ENCODE data around the gene STAT5B. TPM values are rescaled to one million over a fixed set of nuclear protein-coding genes. Genes with fewer than 3 reads are reported as not detected.

Gene STAT5B
- total RNA-seq, 1 experiment from 2014 or later, result 42.9 TPM

- no peak overlapping the region for H3K14ac ChIP-seq (ENCODE audit: insufficient read depth, low read length)
- no peak overlapping the region for H3K4ac ChIP-seq (ENCODE audit: low read depth, low read length)
- H3K79me1 ChIP-seq (ENCODE audit: insufficient read depth, low read depth, low read length, poor library complexity, severe bottlenecking), result no peaks in the 10 kb centered on the region
- H3K9me3 Mint-ChIP-seq, result no peaks in the 10 kb centered on the region
- DNase-seq, result no peak
- peaks cover 0 to 10% (median 1%) of the 10 kb centered on the region in 3 experiments; a peak in 3 of 7 replicates for H3K36me3 Mint-ChIP-seq (ENCODE audit: insufficient read depth in 1 of 3, low read depth in 3 of 3)
- H3K4me2 ChIP-seq (ENCODE audit: insufficient read depth, insufficient read length, low read length), result no peak overlapping the region
- no peak overlapping the region for H4K5ac ChIP-seq (ENCODE audit: insufficient read length, low read depth, low read length)
- H2BK15ac ChIP-seq (ENCODE audit: low read depth, low read length), result no peak overlapping the region
- no peak overlapping the region for H2BK12ac ChIP-seq (ENCODE audit: insufficient read length, low read depth, low read length)
- no peak for TF ChIP-seq CTCF (conservative IDR thresholded peaks at IDR 0.05)
- no peak overlapping the region for H3K23ac ChIP-seq (ENCODE audit: insufficient read length, low read depth, low read length)
- no peak overlapping the region for H2BK120ac ChIP-seq (ENCODE audit: low read depth, low read length, poor library complexity, severe bottlenecking)
- no peak overlapping the region for H3K4me3 Mint-ChIP-seq
- H3T11ph ChIP-seq (ENCODE audit: low read length), result no peak overlapping the region
- H4K8ac ChIP-seq (replicated peaks; ENCODE audit: insufficient read length, low read depth, low read length), result no peak overlapping the region
- H3K27ac ChIP-seq (ENCODE audit: insufficient read length, low read depth, low read length), result no peak overlapping the region
- no peaks in the 10 kb centered on the region for H3K27me3 ChIP-seq (ENCODE audit: insufficient read depth, low read length)
- H3K9ac ChIP-seq (ENCODE audit: extremely low read depth, insufficient read length, low read length), result no peak overlapping the region
- no peak overlapping the region for H3K18ac ChIP-seq (ENCODE audit: insufficient read length, low read depth, low read length)
- peaks cover 7% of the 10 kb centered on the region for H3K27me3 Mint-ChIP-seq (ENCODE audit: low read depth)
- no CpG with 5 or more reads among the region's 5 CpGs for WGBS (ENCODE audit: extremely low coverage, insufficient read length, low lambda C conversion rate)
- H3K4me1 ChIP-seq (ENCODE audit: insufficient read depth, low read length), result peaks cover 2% of the 10 kb centered on the region; the same call in 1 of the 2 replicates
- no peak overlapping the region for H3K56ac ChIP-seq (ENCODE audit: insufficient read length, low read depth, low read length)
- H4K20me1 ChIP-seq (ENCODE audit: control insufficient read depth, insufficient read depth, insufficient read length), result no peaks in the 10 kb centered on the region
- H2AFZ ChIP-seq (ENCODE audit: low read length), result no peak overlapping the region
- no peak overlapping the region for H2BK5ac ChIP-seq (ENCODE audit: insufficient read length, low read length)
- peak overlapping the region in 1 of 3 experiments; percentile 16; a peak in 1 of 7 replicates for H3K27ac Mint-ChIP-seq
- H3K23me2 ChIP-seq (ENCODE audit: insufficient read length, low read depth, low read length, poor library complexity, severe bottlenecking), result no peaks in the 10 kb centered on the region
- H2AK5ac ChIP-seq (ENCODE audit: insufficient read length, low read length), result no peak overlapping the region
- no peak overlapping the region for H4K91ac ChIP-seq (ENCODE audit: insufficient read length, low read depth, low read length)
- H3K4me1 Mint-ChIP-seq, result peaks cover 17 to 20% of the 10 kb centered on the region in 2 experiments
- H3K9me3 ChIP-seq (ENCODE audit: control insufficient read depth, low read depth, low read length), result no peaks in the 10 kb centered on the region
- no peak overlapping the region for H2BK20ac ChIP-seq (ENCODE audit: low read depth, low read length, poor library complexity, severe bottlenecking)
- H3K79me2 ChIP-seq (ENCODE audit: insufficient read depth, low read length), result no peaks in the 10 kb centered on the region
Observed at GRCh38 chr17:42306385-42306667, 30.1 kb upstream of the STAT5B start.

All from H9 (cell line).